Stomach (tissue), 9 donors: ENCODE data around the gene EVC. TPM values are rescaled to one million over a fixed set of nuclear protein-coding genes. Genes with fewer than 3 reads are reported as not detected.
A peak's percentile ranks its signal among the peaks of the same experiment; 100 is the strongest.

Experiments
- DNase-seq, 2 donors: peaks; one replicate each; pipeline versions ENCODE4 v3.0.0 to v3.0.0-alpha.2; 2013 to 2019
- H3K27ac ChIP-seq, 5 donors: fragments of 200-600 bp in 4 of 5; sonication (generic) in 4 of 5; one replicate each; pipeline ENCODE4 v1.5.1; 2013 to 2019; ENCODE audit warnings: mild to moderate bottlenecking in 1 of 5, moderate library complexity in 1 of 5
- H3K27me3 ChIP-seq, 3 donors: fragments of 200-600 bp; sonication (generic); one replicate each; pipeline ENCODE4 v1.5.1; 2017 to 2019; ENCODE audit warnings: mixed run types in 1 of 3
- H3K36me3 ChIP-seq, 4 donors: fragments of 200-600 bp; sonication (generic); 1 replicate in 3 of 4; 2 replicates in 1 of 4; pipeline ENCODE4 v1.5.1; 2016 to 2019
- H3K4me1 ChIP-seq, 4 donors: fragments of 200-600 bp; sonication (generic); one replicate each; pipeline ENCODE4 v1.5.1; 2016 to 2019
- H3K4me3 ChIP-seq, 4 donors: fragments of 200-600 bp; sonication (generic) in 3 of 4; one replicate each; pipeline ENCODE4 v1.5.1; 2016 to 2019; ENCODE audit warnings: mild to moderate bottlenecking in 1 of 4
- H3K9me3 ChIP-seq, 4 donors: fragments of 200-600 bp; sonication (generic); one replicate each; pipeline ENCODE4 v1.5.1; 2016 to 2019
- CTCF ChIP-seq, 7 experiments: fragments of 450-650 bp in 4 of 7; fragments of 200-600 bp in 3 of 7; sonication (generic) in 3 of 7; IDR thresholded peaks; one replicate each; pipeline ENCODE4 v1.5.1; 2016 to 2019; ENCODE audit warnings: antibody characterized with exemption in 7 of 7, control low read depth in 2 of 7, mild to moderate bottlenecking in 1 of 7
- EP300 ChIP-seq: sonication (generic); formaldehyde crosslinking; IDR thresholded peaks from one replicate; pipeline ENCODE4 v1.6.1; 2017; ENCODE audit warnings: antibody characterized with exemption
- POLR2A ChIP-seq, 4 donors: fragments of 450-650 bp; IDR thresholded peaks; one replicate each; pipeline ENCODE4 v1.6.1; 2016; ENCODE audit warnings: antibody characterized with exemption in 4 of 4, control low read depth in 2 of 4, mild to moderate bottlenecking in 1 of 4, moderate library complexity in 1 of 4
- POLR2AphosphoS5 ChIP-seq, 3 donors: sonication (generic); formaldehyde crosslinking; IDR thresholded peaks; one replicate each; pipeline ENCODE4 v1.6.1; 2016; ENCODE audit warnings: antibody characterized with exemption in 3 of 3
- WGBS, 5 donors: extraction: QIAGEN DNeasy Blood & Tissue Kit in 3 of 5; methylation state at CpG; one replicate each; pipeline versions ENCODE4 v1.1.5 to v1.1.7; 2013 to 2018; 5-methylcytosine and 5-hydroxymethylcytosine counted together
- intact Hi-C: fragments of 100-400 bp; cut with DNase I; formaldehyde crosslinking; loops from one replicate; pipeline ENCODE4 v1.15.1; 2023; ENCODE audit warnings: low total_unique reads
- polyA plus RNA-seq, 3 donors: library from polyadenylated mRNA; stranded (reverse); fragments of 200-250 nt; gene quantifications; one replicate each; pipeline ENCODE4 v1.2.3, GENCODE V29; 2013
- total RNA-seq, 5 donors: library from RNA; depleted of rRNA; stranded (reverse); fragments of >200 nt; gene quantifications; one replicate each; pipeline versions ENCODE4 v1.1.0 to v1.2.3, GENCODE V29; 2014 to 2016
- donor health status: healthy with polysubstance abuse.
- donor health status: Bipolar disorder and iron deficiency.
- donor health status: healthy.

The EVC gene
- total and polyA plus RNA-seq, 8 donors: 1.5 to 346 (median 12.5) TPM

- H3K36me3 ChIP-seq: peaks cover 0 to 39% (median 32%) of the 10 kb centered on the region in 4 donors
- no peak for TF ChIP-seq POLR2A (IDR thresholded peaks at IDR 0.05)
- no peak for TF ChIP-seq EP300
- no peak for TF ChIP-seq CTCF (IDR thresholded peaks at IDR 0.05)
- TF ChIP-seq POLR2AphosphoS5 (IDR thresholded peaks at IDR 0.05): no peak
- DNase-seq: no peak
- H3K9me3 ChIP-seq: no peaks in the 10 kb centered on the region
- no peak overlapping the region for H3K4me3 ChIP-seq
- H3K4me1 ChIP-seq: peaks cover 0 to 4% (median 0%) of the 10 kb centered on the region in 4 donors
- no peaks in the 10 kb centered on the region for H3K27me3 ChIP-seq
- H3K27ac ChIP-seq: no peak overlapping the region
- intact Hi-C loops: no loop called here
- WGBS, 5 donors: 94 to 97% (median 95%) methylated on average over 2 of the region's 2 CpGs
These were observed 31.4 kb downstream of the EVC start for GRCh38 chr4:5742388-5742787.

- H3K4me3 ChIP-seq: no peak overlapping the region
- no peak for DNase-seq
- intact Hi-C loops: no loop called here
- H3K36me3 ChIP-seq: peaks cover 0 to 38% (median 31%) of the 10 kb centered on the region in 4 donors
- TF ChIP-seq EP300 (no peak), POLR2A (IDR thresholded peaks at IDR 0.05) (no peak), POLR2AphosphoS5 (IDR thresholded peaks at IDR 0.05) (no peak), CTCF (IDR thresholded peaks at IDR 0.05) (no peak)
- no peak overlapping the region for H3K27ac ChIP-seq
- H3K4me1 ChIP-seq: peaks cover 0 to 7% (median 0%) of the 10 kb centered on the region in 4 donors
- no peaks in the 10 kb centered on the region for H3K9me3 ChIP-seq
- 78 to 94% (median 90%) methylated on average over 2 of the region's 2 CpGs for WGBS, 5 donors
- H3K27me3 ChIP-seq: no peaks in the 10 kb centered on the region
These were observed 32.0 kb downstream of the EVC start for GRCh38 chr4:5742968-5743367.

GRCh38 chr4:5746250-5746649 lies 35.2 kb downstream of the EVC start:
- no peaks in the 10 kb centered on the region for H3K27me3 ChIP-seq
- TF ChIP-seq CTCF (IDR thresholded peaks at IDR 0.05) (no peak), EP300 (no peak), POLR2AphosphoS5 (IDR thresholded peaks at IDR 0.05) (no peak), POLR2A (IDR thresholded peaks at IDR 0.05) (no peak)
- H3K9me3 ChIP-seq: no peaks in the 10 kb centered on the region
- H3K4me3 ChIP-seq: no peak overlapping the region
- H3K36me3 ChIP-seq: peaks cover 0 to 69% (median 46%) of the 10 kb centered on the region in 4 donors
- peaks cover 0 to 7% (median 0%) of the 10 kb centered on the region in 4 donors for H3K4me1 ChIP-seq
- WGBS, 5 donors: 91 to 98% (median 95%) methylated on average over 5 of the region's 5 CpGs
- intact Hi-C loops: no loop called here
- no peak overlapping the region for H3K27ac ChIP-seq
- no peak for DNase-seq

- Histone ChIP-seq H3K36me3 (peaks cover 0 to 67% (median 44%) of the 10 kb centered on the region in 4 donors), H3K27me3 (no peaks in the 10 kb centered on the region), H3K4me3 (no peak overlapping the region), H3K9me3 (no peaks in the 10 kb centered on the region), H3K27ac (peak overlapping the region in 2 of 5 donors; percentile 21 to 28), H3K4me1 (peaks cover 0 to 7% (median 0%) of the 10 kb centered on the region in 4 donors)
- intact Hi-C loops: no loop called here
- TF ChIP-seq POLR2A (IDR thresholded peaks at IDR 0.05) (no peak), CTCF (IDR thresholded peaks at IDR 0.05) (no peak), POLR2AphosphoS5 (IDR thresholded peaks at IDR 0.05) (no peak), EP300 (no peak)
- WGBS, 5 donors: 67 to 84% (median 76%) methylated on average over 10 to 12 of the region's 12 CpGs
- no peak for DNase-seq
These were observed 36.1 kb downstream of the EVC start for GRCh38 chr4:5746829-5747737.
